ENCODE measurements around the gene MEGF6.

Gene MEGF6

DNA sequence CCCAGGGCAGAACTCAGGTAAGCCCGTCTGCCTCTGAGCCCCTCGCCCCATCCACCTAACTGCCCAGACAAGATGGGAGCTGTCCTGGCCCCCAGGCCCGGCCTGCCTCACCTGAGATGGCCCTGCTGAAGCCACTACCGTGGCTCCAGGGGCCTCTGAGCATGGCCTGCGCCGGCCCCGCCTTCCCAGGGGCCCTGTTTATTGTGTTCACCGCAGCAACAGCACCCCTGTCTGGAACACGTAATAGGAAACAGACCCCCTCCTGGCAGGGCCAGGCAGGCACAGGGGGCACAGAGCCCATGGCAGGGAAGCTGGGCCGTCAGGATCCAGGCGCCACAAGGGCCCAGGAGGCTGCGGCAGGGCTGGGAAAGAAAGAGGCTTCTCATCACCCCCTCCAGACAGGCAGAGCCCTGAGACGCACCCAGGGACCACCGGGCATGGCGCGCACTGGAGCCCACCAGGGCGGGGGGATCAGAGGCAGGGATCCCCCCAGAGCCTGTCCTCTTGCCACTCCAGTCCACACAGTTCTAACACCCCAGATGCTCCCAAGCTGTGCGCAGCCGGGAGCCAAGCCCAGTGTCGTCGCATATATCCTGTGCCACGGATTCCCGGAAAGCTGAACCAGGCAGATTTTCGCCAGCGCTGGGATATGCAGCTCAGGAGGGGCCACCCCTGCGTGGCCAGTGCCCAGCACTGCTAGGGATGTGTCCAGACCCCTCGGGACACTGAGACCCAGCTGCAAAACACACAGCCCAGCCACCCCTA, 94.2 kb downstream of the MEGF6 start:
- no peak for DNase-seq

DNA sequence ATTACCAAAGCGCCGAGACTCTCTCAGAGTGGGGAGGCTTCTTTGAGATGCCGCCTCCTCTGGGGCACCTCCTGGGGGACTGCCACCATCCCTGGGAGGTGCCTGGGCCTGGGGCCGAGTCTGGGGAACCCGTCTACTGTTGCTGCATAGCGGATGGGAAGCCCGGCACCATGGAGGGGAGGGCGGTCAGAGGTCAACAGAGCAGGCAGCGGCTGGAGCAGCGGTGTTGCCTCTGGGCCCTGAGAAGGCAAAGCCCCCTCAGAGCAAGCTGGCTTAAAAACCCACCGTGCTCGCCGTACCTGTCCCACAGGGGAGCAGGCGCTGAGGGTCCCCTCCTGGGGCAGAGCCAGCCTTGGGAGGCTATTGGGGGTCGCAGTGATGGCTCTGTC, 94.8 kb downstream of the MEGF6 start:
- DNase-seq = no peak

DNA sequence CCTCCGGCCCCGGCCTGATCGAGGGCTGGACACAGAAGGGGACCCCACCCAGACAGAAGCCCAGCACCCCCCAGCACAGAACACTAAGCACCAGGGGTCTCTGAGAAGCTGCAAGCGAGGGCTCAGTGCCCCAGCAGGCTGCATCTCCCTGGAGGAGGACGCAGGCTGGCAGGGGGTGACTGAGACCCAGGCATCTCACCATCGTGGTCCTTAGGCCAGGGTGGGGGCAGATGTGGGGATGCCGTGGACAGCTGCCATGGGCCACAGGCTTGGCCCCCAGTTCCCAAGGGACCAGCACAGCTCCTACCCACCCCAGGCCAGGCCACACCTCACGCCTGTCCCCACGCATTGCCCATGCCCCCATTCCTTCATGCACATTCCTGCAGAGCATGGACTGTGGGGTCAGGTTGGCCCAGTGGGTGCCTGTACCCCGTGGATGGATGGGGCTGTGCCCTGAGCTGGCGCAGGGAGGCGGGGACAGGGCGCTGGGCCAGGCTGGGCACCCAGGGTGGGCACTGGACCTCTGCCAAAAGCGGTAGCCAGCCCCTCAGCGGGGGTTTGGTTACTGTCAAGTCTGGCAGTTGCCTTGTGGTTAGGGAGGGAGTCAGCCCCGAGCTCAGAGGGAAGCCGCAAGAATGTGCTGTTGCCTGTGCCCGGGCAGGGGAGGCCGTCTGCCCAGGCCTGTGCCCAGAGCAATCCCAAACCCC, 95.4 kb downstream of the MEGF6 start:
- DNase-seq = no peak

- no peak for DNase-seq
Measured at GRCh38 chr1:3515272-3515671, 96.0 kb downstream of the MEGF6 start.

DNA sequence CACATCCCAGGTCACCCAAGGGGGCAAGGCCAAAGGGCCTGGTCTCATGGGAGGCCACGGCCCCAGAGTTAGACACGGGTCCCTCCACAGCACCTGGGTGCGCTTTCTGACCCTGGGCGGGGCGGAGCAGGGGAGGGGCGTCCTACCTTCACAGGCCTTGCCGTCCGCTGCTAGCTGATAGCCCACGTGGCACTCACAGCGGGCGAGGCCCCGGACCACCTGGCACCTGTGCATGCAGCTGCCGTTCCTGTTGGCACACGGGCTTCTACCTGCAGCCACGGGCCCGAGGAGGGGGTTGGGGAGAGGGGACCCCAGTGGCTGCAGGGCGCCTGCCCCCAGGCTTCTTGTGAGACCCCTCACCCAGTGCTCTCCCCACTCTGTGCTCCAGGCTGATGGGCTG, 96.9 kb downstream of the MEGF6 start:
- no peak for DNase-seq

DNA sequence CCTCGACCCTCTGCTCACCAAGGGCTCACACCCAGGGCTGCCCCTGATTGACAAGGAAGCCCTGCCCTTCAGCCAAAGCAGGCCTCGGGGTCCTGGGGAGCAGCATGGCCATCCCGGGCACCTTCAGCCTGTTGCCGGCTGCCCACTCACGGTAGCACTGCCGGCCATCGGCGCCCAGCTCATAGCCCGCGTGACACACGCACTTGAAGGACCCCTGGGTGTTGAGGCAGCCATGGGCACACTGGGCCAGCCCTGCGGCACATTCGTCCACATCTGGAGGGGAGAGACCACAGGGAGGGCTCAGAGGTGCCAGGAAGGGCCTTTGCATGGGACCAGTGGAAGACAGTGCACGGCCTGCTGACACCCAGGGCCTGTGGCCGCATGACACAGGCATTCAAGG, 99.5 kb downstream of the MEGF6 start:
- no peak for DNase-seq

- no peak for DNase-seq
Measured at GRCh38 chr1:3511306-3511705, 100.0 kb downstream of the MEGF6 start.

- DNase-seq = no peak
Measured at GRCh38 chr1:3510956-3511250, 100.4 kb downstream of the MEGF6 start.

GRCh38 chr1:3510136-3510955, 101.0 kb downstream of the MEGF6 start:
- DNase-seq = no peak

GRCh38 chr1:3509721-3510120, 101.6 kb downstream of the MEGF6 start:
- DNase-seq = no peak

DNA sequence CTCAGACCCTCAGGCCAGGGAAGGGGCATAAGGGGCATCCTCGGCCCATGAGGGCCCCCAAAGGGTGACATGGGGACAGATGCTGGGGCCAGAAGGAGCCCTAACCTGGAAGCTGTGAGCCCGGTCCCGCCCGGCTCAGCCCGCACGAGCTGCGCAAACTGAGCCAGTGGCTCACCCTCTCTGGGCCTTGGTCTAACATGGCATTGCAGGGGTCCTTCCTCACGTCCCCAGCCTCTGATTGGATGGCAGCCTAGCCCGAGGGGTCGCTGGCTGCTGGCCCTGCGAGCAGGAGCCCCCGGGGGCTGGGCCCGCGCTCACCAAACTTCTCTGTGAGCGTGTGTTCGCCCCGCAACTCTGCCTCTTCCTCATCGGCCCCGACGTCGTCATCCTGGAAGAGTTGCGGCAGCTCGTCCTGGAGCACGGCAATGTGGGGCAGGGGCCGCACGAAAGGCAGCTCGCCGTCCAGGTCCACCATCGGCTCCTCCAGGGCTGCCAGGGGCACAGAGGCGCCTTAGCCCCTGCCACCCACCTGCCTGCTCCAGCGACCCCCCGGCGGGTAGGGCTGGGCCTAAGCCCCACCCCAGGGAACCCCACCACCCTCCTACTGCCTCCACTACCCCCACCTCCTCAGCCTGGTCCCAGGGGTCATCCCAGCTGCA, 102.4 kb downstream of the MEGF6 start:
- no peak for DNase-seq

DNA sequence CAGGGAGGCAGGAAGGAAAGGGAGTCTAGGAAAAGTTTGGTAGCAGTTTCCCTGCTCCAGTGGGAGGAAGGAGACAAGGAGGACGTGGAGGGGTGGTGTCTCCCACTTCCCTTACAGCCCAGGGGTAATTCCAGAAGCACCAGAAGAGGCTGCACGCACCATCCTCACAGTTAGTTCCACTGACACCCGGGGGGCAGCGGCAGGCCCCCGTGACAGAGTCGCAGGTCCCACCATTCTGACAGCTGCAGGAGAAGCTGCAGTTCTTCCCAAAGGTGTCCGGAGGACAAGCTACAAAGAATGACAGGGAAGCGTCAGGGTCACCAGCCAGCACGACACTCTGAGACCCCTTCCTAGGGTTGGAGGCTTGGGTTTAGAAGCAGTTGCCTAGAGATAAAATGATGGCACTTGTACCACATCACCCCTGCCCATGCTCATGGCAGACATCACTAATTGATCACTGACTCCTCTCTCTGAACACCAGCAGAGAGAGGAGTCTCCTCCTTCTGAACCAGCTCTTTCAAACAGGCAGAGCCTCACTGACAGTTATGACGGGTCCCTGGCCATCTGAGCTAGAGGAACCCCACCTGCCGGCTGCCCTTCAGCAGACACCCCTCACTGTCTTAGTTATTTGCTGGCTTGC, 103.6 kb downstream of the MEGF6 start:
- DNase-seq = no peak

- DNase-seq = no peak
Measured at GRCh38 chr1:3506943-3507342, 104.4 kb downstream of the MEGF6 start.

- DNase-seq = no peak
Measured at GRCh38 chr1:3506041-3506440, 105.3 kb downstream of the MEGF6 start.

DNA sequence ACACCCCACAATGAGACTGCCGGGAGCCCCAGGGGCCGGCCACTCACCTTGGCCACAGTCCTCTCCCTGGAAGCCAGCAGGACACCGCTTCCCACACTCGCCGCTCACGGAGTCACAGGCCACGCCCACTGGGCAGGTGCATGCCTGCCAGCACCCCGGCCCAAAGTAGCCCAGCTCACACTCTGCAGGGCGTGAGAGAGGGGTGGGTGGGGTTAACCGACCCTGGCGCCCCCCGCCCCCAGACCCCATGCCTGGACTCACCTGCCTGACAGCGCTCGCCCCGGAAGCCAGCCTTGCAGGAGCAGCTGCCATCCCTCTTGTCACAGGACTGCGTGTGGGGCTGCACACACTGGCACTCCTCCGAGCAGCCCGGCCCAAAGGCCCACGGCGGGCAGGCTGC, 106.1 kb downstream of the MEGF6 start:
- no peak for DNase-seq

- DNase-seq = no peak
Measured at GRCh38 chr1:3504822-3505153, 106.5 kb downstream of the MEGF6 start.

GRCh38 chr1:3504151-3504821, 107.0 kb downstream of the MEGF6 start:
- DNase-seq = no peak

DNA sequence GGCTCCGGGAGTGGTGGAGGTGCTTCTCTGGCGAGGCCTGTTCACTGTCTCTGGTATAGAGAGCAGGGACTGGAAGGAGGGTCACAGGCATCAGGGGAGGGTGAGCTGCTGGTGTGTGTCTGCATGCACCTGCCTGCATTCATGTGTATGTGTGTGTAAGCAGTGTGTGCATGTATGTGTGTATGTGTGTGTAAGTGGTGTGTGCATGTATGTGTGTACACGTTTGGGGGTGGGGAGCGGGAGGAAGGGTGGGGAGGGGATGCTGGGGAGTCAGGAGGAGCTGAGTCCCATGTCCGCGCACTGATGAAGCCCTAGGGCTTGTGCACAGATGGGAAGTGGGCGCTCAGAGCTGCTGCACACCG, 107.8 kb downstream of the MEGF6 start:
- no peak for DNase-seq

DNA sequence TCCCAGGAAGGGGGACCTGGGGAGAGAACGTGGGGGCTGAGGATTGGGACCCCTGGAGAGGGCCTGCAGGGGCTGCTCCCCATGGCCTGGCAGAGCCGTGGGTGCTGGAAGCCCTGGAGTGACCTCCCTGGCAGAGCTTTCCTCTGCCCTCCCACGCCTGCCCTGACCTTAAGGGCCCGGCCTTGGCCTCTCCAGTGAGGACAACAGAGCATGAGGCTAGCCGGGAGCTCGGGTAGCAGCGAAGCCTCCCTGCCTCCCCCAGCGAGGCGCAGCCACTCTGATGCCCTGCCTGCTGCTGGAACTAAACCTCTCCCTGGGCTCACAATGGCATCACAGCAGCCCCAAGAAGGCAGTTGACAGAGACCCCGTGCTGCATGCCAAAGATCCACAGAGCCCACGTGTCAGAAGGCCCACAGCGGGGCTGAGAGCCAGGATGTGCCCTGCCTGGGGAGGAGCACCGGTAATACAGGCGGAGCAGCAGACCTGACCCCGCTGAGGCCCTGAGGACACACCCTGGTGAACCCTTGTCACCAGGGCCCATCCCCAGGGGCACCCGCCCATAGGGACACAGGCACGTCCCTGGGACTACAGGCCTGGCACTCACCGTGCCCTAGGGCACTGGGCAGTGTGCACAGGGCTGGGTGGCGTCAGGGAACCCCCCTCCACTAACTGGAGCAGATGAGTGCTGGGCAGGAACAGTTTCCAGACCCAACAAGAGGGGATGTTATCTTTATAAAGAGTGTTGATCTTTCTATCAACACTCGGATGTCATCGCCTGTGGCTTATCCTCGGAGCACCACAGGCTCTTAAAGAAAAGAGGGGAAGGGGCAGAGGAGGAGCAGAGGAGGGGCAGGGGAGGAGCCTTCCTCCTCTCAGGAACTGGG, 108.4 kb downstream of the MEGF6 start:
- no peak for DNase-seq

- peak; percentile 13 for DNase-seq
Measured at GRCh38 chr1:3501856-3502640, 109.3 kb downstream of the MEGF6 start.

GRCh38 chr1:3501437-3501836, 109.9 kb downstream of the MEGF6 start:
- DNase-seq = no peak

All from activated CD4-positive, alpha-beta T cell treated with anti-CD3 and anti-CD28 coated beads, Interleukin-2, amount 50 U/mL, for 16 hours (primary cell).